Measurements from ENCODE around the gene BAX.

BAX gene

DNA sequence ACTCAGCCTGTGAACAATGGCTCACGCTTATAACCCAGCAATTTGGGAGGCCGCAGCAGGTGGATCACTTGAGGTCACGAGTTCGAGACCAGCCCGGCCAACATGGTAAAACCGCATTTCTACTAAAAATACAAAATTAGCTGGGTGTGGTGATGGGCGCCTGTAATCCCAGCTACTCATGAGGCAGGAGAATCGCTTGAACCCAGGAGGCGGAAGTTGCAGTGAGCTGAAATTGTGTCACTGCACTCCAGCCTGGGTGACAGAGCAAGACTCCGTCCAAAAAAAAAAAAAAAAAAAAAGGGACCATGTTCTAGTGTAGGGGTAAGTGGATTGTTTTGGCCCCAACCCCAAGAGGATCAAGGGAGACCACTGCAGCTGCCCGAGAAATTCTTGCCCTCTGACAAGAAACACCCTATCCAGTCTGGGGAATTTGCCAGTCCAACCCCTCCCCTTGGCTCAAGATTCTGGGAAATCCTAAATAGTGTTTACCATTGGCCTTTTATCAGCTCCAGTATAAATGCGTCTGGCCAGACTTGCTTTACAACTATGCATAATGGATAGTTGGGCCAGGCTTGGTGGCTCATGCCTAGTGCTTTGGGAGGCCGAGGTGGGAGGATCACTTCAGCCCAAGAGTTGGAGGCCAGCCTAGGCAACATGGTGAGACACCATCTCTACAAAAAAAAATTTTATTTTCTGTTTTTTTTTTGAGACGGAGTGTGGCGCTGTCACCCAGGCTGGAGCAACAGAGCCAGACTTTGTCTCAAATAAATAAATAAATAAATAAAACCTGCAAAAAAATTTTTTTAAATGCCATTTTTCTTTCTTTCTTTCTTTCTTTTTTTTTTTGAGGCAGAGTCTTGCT is 26.3 kb upstream of the BAX start:
- DNase-seq (ENCODE audit: low read depth in 2 of 2), result no peak

DNA sequence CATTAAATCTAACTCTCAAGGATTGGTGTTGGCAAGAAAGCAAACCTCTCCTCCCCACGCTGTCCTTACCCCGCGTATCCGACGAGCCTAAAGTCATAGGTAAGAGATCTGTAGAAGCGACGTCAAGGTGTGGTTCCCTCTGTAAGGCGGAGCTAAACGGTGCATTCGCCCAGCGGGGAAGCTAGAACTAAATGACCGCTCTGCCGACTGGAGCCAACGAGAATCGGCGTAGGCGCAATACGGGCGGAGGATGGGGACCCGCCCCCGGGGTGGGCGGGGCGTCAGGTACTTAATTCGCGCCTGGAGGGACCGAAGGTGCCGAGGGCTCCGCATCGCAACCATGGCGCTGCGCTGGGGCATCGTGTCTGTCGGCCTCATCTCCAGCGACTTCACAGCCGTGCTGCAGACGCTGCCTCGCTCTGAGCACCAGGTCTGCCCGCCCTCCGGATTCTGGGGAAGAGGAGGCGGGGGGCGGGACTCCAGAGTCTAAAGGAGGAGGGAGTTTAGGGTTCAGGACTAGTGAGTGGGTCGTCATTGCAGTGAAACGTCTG is 21.2 kb upstream of the BAX start, which contains the start of gene DHDH:
TSS of gene DHDH (plus strand) at position 318 of the 551 bp plus-strand sequence. CDS start at position 341, 23 bp downstream.
- DNase-seq (ENCODE audit: low read depth in 2 of 2), result peak; percentile 58 to 67

DNA sequence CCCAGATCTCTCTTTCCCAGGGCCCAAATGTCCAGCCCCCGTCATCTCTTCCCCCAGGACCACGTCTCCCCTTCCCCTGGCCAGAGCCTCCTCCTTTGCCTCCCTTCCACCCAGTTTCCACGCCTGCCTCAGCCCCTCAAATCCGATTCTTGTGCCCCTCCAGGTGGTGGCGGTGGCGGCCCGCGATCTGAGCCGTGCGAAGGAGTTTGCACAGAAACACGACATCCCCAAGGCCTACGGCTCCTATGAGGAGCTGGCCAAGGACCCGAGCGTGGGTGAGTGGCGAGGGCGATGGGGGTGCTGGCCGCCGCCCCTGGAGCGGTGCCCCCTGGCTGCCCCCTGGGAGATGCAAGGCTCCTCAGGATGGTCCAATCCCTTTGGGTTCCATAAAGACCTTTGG is 19.8 kb upstream of the BAX start:
- DNase-seq (ENCODE audit: low read depth in 2 of 2), result no peak

DNA sequence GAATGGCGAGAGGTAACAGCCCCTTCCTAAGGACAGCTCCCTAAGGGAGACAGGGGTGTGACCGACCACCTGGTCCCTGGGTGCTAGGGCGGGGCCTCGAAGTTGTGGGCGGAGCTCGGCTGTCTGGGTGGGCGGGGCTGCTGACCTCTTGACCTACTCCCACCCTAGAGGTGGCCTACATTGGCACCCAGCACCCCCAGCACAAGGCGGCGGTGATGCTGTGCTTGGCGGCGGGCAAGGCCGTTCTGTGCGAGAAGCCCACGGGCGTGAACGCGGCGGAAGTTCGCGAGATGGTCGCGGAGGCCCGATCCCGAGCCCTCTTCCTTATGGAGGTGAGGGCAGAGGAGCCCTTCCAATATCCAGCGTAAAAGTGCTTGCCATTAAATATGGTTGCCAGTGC is 18.8 kb upstream of the BAX start:
- DNase-seq (ENCODE audit: low read depth in 2 of 2), result no peak

DNA sequence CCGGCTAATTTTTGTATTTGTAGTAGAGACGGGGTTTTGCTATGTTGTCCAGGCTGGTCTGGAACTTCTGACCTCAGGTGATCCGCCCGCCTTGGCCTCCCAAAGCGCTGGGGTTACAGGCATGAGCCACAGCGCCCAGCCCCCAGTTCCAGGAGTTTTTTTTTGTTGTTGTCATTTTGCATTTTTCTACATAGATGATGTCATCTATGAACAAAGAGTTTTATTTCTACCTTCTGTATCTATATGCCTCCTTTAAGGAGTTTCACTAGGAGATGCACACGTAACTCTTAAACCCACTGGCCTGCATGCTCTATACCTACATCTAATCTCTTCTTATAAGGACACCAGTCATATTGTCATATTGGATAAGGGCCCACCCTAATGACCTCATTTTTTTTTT is 16.4 kb upstream of the BAX start:
- DNase-seq (ENCODE audit: low read depth in 2 of 2), result no peak

DNA sequence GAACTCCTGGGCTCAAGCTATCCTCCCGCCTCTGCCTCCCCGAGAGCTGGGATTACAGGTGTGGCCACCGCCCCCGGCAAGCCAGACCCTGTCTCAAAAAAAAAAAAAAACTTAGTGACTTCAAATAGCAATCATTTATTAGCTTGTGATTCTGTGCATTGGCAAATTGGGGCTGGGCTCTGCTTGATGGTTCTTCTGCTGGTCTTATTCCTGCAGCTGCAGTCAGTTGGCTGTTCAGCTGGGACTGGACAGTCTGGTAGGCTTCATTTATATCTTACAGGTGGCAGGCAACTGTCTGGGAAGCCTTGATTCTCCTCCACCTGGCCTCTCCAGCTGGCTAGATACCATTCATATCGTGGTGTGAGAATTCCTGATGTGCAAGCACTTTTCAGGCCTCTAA is 13.8 kb upstream of the BAX start:
- no peak for DNase-seq (ENCODE audit: low read depth in 2 of 2)

DNA sequence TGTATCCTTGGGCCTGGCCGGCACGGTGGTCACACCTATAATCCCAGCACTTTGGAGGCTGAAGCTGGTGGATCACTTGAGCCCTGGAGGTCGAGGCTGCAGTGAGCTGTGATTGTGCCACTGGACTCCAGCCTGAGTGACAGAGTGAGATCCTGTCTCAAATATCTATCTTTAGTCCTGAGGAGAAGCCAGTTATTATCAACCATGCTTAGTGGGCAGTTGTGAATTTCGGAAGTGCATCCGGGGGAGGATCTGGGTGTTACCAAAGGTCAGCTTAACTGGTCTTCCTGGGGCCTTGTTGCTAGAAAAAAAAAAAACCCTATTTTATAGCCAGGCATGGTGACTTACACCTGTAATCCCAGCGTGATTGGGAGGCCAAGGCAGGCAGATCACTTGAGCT is 11.6 kb upstream of the BAX start:
- DNase-seq (ENCODE audit: low read depth in 2 of 2), result no peak

DNA sequence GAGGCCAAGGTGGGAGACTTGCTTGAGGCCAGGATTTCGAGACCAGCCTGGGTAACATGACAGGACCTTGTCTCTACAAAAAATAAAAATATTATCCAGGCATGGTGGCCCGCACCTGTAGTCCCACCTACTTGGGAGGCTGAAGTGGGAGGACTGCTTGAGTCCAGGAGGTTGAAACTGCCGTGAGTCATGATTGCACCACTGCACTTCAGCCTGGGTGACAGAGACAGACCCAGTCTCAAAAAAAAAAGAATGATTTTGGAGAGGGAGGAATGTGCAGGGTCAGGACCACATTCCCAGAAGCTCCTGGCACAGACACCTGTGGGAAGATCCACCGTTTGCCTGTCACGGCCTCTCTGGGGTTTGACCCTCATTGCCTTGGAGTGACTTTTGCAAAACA is 9.3 kb upstream of the BAX start:
- no peak for DNase-seq (ENCODE audit: low read depth in 2 of 2)

DNA sequence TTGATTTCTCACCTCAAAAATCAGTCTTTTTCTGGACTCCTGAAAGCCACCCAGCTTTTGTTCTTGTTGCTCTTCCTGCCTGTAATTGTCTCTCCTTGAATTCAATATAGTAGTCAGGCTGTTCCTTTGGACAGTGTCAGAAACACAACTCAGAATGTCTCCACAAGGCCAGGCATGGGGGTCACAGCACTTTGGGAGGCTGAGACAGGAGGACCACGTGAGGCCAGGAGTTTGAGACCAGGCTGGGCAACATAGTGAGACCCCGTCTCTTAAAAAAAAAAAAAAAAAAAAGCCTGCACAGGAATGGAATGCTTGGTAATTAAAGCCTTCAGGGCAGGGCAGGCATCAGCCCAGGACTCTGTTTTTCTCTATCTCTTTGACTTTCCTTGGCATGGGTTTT is 8.9 kb upstream of the BAX start:
- DNase-seq (ENCODE audit: low read depth in 2 of 2), result no peak

DNA sequence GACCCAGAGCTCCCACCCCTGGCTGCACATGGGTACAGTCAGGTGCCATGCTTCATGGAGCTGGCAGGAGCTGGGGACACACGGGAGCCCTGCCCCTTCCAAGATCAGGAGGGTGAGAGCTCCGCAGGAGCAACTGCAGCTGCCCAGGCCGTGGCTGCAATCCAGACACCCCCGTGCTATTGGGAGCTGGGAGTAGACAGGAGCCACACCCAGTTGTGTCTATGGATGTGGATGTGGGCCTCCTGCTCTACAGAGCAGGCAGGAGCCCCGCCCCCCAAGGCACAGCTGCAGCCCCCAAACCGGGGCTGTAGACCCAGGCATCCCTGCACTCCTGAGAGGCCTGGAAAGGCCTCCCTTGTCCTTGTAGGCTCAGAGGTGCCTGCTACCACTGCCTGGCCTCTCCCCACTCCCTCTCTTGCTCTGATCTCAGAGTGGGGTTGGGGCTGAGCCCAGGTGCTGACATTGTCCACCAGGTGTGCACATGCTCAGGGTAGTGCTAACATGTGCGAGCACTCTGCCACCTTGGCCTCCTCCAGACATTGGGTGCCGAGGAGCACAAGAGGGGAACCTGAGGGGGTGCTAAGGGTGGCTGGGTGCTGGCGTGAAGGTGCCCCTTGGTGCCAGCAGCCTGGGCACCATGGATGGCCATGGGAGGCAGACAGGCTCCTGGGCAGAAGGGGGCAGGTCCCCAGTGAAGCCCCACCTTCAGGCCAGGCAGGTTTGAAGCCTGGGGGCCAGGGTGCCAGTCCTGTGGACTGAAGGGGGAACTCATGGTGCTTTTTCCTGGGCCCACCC is 8.0 kb upstream of the BAX start:
- no peak for DNase-seq (ENCODE audit: low read depth in 2 of 2)

DNA sequence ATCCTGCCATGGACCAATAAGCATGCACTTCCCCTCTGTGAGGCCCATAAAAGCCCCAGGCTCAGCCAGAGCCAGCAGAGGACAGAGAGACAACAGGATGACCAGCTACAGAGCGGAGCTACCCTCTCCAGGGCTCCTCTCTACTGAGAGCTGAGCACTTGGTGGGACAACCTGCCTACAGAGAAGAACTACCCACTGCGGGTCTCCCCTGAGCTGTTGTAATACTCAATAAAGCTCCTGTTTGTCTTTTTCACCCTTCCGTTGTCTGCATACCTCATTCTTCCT is 7.5 kb upstream of the BAX start:
- no peak for DNase-seq (ENCODE audit: low read depth in 2 of 2)

DNA sequence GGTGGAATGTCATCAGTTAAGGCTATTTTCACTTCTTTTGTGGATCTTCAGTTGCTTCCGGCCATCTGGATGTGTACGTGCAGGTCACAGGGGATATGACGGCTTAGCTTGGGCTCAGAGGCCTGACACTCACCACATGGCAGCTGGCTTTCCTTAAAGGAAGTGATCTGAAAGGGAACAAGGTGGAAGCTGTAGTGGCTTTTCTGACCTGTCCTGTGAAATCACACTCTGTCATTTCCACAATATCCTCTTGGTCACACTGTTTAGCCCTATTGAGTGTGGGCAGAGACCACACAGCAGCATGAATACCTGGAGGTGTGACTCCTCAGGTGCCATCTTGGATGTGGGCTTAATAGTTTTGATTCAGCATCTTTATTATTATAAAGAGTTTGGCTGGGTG is 4.5 kb upstream of the BAX start:
- no peak for DNase-seq (ENCODE audit: low read depth in 2 of 2)

DNA sequence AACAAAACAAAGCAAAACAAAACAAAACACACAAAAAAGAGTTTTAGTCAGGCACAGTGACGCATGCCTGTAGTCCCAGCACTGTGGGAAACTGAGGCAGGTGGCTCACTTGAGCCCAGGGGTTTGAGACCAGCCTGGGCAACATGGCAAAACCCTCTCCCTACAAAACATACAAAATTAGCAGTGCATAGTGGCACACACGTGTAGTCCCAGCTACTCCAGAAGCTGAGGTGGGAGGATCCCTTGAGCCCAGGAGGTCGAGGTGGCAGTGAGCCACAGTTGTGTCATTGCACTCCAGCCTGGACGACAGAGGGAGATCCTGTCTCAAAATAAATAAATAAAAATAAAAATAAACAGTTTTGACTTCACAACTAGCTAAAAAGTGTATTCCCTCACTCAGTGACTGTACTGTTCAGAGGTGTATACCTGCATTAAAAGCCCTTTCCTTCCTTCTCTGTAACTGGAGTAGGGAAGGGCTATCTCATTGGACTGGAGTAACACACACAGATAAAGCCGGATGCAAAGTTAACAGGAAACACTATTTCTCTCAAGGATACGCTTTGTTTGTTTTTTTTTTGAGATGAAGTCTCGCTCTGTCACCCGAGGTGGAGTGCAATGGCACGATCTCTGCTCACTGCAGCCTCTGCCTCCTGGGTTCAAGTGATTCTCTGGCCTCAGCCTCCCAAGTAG is 3.7 kb upstream of the BAX start:
- no peak for DNase-seq (ENCODE audit: low read depth in 2 of 2)

DNA sequence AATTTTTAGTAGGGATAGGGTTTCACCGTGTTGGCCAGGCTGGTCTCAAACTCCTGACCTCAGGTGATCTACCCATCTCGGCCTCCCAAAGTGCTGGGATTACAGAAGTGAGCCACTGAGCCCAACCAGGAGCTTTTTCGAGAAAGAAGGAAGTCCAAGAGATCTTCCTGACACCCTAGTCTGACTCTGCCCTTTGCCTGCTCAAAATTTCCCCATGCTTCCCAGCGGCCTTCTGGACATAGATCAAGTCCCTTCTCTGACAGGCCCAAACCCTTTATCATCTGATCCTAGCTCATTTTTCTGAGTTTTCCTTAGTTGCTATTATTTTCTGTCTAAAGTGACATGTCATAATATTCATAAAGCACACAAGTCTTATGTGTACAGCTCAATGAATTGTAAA is 1.5 kb upstream of the BAX start:
- DNase-seq (ENCODE audit: low read depth in 2 of 2), result no peak

DNA sequence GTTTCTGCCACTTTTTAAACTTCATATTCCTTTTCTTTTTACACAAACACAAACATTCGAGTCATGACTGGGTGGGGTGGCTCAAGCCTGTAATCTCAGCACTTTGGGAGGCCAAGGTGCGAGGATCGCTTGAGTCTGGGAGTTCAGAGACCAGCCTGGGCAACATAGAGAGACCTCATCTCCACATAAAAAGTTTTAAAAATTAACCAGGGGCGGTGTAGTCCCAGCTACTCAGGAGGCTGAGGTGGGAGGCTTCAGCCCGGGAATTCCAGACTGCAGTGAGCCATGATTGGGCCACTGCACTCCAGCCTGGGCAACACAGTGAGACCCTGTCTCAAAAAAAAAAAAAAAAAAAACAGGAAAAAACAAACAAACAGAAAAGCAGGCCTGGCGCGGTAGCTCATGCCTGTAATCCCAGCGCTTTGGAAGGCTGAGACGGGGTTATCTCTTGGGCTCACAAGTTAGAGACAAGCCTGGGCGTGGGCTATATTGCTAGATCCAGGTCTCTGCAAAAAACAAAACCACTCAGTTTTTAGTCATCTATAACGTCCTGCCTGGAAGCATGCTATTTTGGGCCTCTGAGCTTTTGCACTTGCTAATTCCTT is 583 bp upstream of the BAX start:
- no peak for DNase-seq (ENCODE audit: low read depth in 2 of 2)

DNA sequence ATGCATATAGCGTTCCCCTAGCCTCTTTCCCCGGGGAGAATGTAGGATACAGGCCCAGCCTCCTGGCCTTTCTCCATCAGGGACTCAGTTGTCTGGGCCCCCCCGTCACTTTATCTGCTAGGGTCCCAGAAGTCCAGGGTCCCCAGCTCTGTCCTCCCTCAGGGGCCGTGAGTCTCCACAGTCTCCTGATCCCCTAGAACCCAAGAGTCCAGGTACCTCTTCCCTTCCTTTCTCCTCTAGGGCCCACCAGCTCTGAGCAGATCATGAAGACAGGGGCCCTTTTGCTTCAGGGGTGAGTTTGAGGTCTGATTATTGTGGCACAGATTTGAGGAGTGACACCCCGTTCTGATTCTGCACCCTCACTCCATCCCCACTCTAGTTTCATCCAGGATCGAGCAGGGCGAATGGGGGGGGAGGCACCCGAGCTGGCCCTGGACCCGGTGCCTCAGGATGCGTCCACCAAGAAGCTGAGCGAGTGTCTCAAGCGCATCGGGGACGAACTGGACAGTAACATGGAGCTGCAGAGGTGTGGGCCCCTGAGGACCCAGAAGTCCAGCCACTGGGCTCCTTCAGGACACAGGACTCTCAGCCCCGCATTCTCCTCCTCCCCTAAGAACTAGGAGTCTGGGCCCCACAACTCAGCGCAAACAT is 758 bp downstream of the BAX start:
- DNase-seq (ENCODE audit: low read depth in 2 of 2), result no peak

DNA sequence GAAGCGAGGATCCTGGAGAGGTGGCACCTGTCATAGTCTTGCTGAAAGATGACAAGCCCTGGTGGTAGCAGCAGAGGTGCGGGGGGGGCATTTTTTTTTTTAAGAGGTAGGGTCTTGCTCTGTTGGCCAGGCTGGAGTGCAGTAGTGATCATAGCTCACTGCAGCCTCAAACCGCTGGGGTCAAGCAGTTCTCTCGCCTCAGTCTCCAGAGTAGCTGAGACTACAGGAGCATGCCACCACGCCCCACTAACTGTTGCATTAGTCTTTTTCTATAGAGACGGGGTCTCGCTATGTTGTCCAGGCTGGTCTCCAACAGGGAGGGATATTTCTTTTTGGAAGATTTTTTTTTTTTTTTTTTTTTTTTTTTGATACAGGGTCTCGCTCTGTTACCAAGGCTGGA is 3.3 kb downstream of the BAX start:
- DNase-seq (ENCODE audit: low read depth in 2 of 2), result no peak

DNA sequence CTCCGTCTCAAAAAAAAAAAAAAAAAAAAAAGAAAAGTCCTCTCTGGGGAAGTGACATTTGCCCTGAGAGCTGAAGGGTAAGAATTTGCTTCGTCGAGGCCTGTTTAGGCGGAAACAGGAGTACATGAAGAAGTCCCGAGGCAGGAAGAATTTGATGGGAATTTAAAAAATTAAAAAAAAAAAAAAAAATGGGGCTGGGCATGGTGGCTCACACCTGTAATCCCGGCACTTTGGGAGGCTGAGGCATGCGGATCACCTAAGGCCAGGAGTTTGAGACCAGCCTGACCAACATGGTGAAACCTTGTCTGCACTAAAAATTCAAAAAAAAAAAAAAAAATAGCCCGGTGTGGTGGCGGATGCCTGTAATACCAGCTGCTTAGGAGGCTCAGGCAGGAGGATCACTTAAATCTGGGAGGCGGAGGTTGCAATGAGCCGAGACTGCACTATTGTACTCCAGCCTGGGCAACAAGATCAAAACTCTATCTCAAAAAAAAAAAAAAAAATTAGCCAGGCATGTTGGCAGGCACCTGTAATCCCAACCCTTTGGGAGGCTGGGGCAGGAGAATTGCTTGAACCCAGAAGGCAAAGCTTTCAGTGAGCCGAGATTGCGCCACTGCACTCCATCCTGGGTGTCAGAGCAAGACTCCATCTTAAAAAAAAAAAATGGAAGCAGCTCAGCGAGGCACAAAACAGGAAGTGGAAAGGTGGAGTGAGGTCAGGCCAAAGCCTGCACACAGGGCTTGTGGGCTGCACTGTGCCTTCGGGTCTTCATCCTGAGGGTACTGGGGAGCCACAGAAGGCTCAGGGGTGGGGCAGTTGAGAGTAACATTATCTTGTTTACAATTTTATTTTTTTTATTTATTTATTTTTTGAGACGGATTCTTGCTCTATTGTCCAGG is 4.9 kb downstream of the BAX start:
- DNase-seq (ENCODE audit: low read depth in 2 of 2), result no peak

DNA sequence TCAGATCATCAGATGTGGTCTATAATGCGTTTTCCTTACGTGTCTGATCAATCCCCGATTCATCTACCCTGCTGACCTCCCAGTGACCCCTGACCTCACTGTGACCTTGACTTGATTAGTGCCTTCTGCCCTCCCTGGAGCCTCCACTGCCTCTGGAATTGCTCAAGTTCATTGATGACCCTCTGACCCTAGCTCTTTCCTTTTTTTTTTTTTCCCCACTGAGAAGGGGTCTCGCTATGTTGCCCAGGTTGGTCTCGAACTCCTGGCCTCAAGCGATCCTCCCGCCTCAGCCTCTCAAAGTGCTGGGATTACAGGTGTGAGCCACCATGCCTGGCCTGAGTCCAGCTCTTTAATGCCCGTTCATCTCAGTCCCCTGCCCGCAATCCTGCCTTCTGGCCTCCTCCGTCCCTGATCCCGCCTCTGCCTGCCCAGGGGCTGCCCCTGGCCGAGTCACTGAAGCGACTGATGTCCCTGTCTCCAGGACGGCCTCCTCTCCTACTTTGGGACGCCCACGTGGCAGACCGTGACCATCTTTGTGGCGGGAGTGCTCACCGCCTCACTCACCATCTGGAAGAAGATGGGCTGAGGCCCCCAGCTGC is 6.5 kb downstream of the BAX start:
- no peak for DNase-seq (ENCODE audit: low read depth in 2 of 2)

DNA sequence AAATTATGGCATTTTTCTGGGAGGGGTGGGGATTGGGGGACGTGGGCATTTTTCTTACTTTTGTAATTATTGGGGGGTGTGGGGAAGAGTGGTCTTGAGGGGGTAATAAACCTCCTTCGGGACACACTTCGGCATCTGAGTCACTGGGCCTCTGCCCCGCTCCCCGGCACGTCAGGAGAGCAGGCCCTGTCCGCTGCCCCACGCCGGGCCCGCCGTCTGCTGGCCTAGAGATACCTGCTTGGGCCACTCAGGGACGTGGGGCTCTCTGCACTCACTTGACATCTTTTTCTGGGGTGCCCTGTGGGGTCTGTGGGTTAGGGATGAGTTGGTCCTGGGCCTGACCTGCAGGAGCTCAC is 7.0 kb downstream of the BAX start:
- DNase-seq (ENCODE audit: low read depth in 2 of 2), result no peak
